ENCODE data around the gene P2RX3. TPM values are rescaled to one million over a fixed set of nuclear protein-coding genes. Genes with fewer than 3 reads are reported as not detected.

The P2RX3 gene
- total and polyA plus RNA-seq, 2 of the 8 experiments (the other 6 are each of a cell fraction or from before 2014, with no cell fraction given): 0.45 to 0.47 TPM

GRCh38 chr11:57403802-57404147 is 65.6 kb downstream of the P2RX3 start:
- Histone ChIP-seq H3K56ac (replicated peaks; ENCODE audit: insufficient read length, low read depth, low read length) (no peak overlapping the region), H3K9ac (replicated peaks in 1 of 4; ENCODE audit: extremely low read depth in 1 of 4, low read depth in 3 of 4, low read length in 3 of 4) (no peak overlapping the region), H3K4me2 (ENCODE audit: insufficient read depth in 1 of 2, low read depth in 2 of 2, low read length in 2 of 2) (no peak overlapping the region), H2AK5ac (ENCODE audit: low read depth, low read length) (no peak overlapping the region), H3K27ac (ENCODE audit: low read depth, low read length) (no peak overlapping the region), H3K27me3 (replicated peaks in 1 of 4; ENCODE audit: control insufficient read depth in 3 of 4, extremely low read depth in 1 of 4, insufficient read depth in 3 of 4, low read length in 3 of 4) (no peaks in the 10 kb centered on the region; a peak in 1 of 7 replicates), H4K91ac (replicated peaks; ENCODE audit: insufficient read length, low read length) (no peak overlapping the region), H4K8ac (ENCODE audit: extremely low read depth, insufficient read depth, low read length) (no peak overlapping the region), H3K4me1 (replicated peaks in 1 of 4; ENCODE audit: control insufficient read depth in 3 of 4, insufficient read depth in 4 of 4, low read length in 3 of 4) (no peaks in the 10 kb centered on the region), H3K23me2 (ENCODE audit: low read depth, low read length) (no peaks in the 10 kb centered on the region), H3K9me3 (ENCODE audit: insufficient read depth in 2 of 2, low read depth in 1 of 2, low read length in 1 of 2) (no peaks in the 10 kb centered on the region), H4K20me1 (replicated peaks in 1 of 2; ENCODE audit: control insufficient read depth in 1 of 2, insufficient read depth in 2 of 2, low read length in 2 of 2) (peaks cover 0 to 1% of the 10 kb centered on the region in 2 experiments), H2BK20ac (ENCODE audit: low read length) (no peak overlapping the region), H3K36me3 (ENCODE audit: control insufficient read depth in 2 of 4, insufficient read depth in 4 of 4, low read length in 3 of 4) (peaks cover 4 to 16% (median 12%) of the 10 kb centered on the region in 4 experiments; a peak in 6 of 8 replicates), H3K14ac (ENCODE audit: insufficient read length) (no peak overlapping the region), H2BK12ac (ENCODE audit: low read depth, low read length) (no peak overlapping the region), H3K79me2 (ENCODE audit: control insufficient read depth in 1 of 2, insufficient read depth in 2 of 2, low read length in 2 of 2) (no peaks in the 10 kb centered on the region), H3K23ac (ENCODE audit: insufficient read length) (no peak overlapping the region), H3K4me3 (ENCODE audit: extremely low read depth in 1 of 4, insufficient read depth in 2 of 4, low read depth in 3 of 4, low read length in 4 of 4) (no peak overlapping the region), H3K79me1 (ENCODE audit: low read depth, low read length) (no peaks in the 10 kb centered on the region; the same call in 1 of the 2 replicates), H3K18ac (ENCODE audit: extremely low read depth, low read length) (no peak overlapping the region), H2AFZ (ENCODE audit: low read length) (no peak overlapping the region), H2BK5ac (ENCODE audit: low read depth, low read length) (no peak overlapping the region), H3K4ac (replicated peaks; ENCODE audit: insufficient read length, low read depth, low read length) (no peak overlapping the region), H4K5ac (ENCODE audit: insufficient read length, low read depth, low read length) (no peak overlapping the region), H2BK120ac (replicated peaks; ENCODE audit: low read depth, low read length) (no peak overlapping the region), H2BK15ac (ENCODE audit: low read length) (no peak overlapping the region)
- ChIA-PET CTCF (ENCODE audit: partially characterized antibody) (no interaction called here), POLR2A (ENCODE audit: partially characterized antibody) (no interaction called here)
- 78% methylated on average over 2 of the region's 2 CpGs; no CpG with 5 or more reads in 1 of the 2 experiments for WGBS, 2 experiments (ENCODE audit: extremely low coverage in 1 of 2, insufficient coverage in 1 of 2, insufficient read length in 1 of 2, insufficient replicate concordance in 2 of 2, low coverage in 1 of 2, low lambda C conversion rate in 2 of 2, missing lambda C conversion rate in 1 of 2)
- no peak for FAIRE-seq
- DNase-seq (ENCODE audit: low read depth in 1 of 2, low spot score in 2 of 2): no peak
- TF ChIP-seq MAX (IDR thresholded peaks at IDR 0.05): no peak
- no peak for TF ChIP-seq ATF2 (IDR thresholded peaks at IDR 0.05; ENCODE audit: low read length)
- TF ChIP-seq CTCF (IDR thresholded peaks at IDR 0.05; ENCODE audit: control extremely low read depth in 1 of 3, insufficient read depth in 1 of 3, low read depth in 1 of 3, low read length in 3 of 3): no peak
- no peak for TF ChIP-seq ZNF274 (IDR thresholded peaks at IDR 0.05; ENCODE audit: borderline replicate concordance, extremely low read depth, low read length)
- TF ChIP-seq POLR2A (IDR thresholded peaks at IDR 0.05; ENCODE audit: control extremely low read depth in 1 of 2, low read depth in 2 of 2, low read length in 2 of 2): no peak
- no peak for TF ChIP-seq BCL11A (IDR thresholded peaks at IDR 0.05; ENCODE audit: low read depth in 2 of 2, low read length in 2 of 2)
- TF ChIP-seq POLR2AphosphoS5 (IDR thresholded peaks at IDR 0.05; ENCODE audit: low read depth, low read length): no peak
- TF ChIP-seq EP300 (IDR thresholded peaks at IDR 0.05; ENCODE audit: borderline replicate concordance in 1 of 2, low read depth in 2 of 2, low read length in 2 of 2): no peak
- no peak for TF ChIP-seq JUND (IDR thresholded peaks at IDR 0.05; ENCODE audit: low read length)
- no peak for TF ChIP-seq SIN3A (conservative IDR thresholded peaks at IDR 0.05 in 1 of 2, IDR thresholded peaks at IDR 0.05 in 1 of 2; ENCODE audit: low read depth in 1 of 2, low read length in 2 of 2)

Measured in H1 (cell line).